Measurements from ENCODE around the gene SYNE4.

GRCh38 chr19:36030264-36031148, 21.9 kb upstream of the SYNE4 start:
- TF ChIP-seq POLR2A (IDR thresholded peaks at IDR 0.05; ENCODE audit: low read depth, low read length) (no peak), POLR2AphosphoS5 (IDR thresholded peaks at IDR 0.05; ENCODE audit: low read depth, low read length) (no peak), TAF1 (IDR thresholded peaks at IDR 0.05; ENCODE audit: low read depth, low read length) (no peak)

Measured in GM12891 (cell line).